K562 (cell line): ENCODE measurements around the gene HMCES. TPM values are rescaled to one million over a fixed set of nuclear protein-coding genes. Genes with fewer than 3 reads are reported as not detected.
A peak's percentile ranks its signal among the peaks of the same experiment; 100 is the strongest.

Experiments used
- CCAR2 ChIP-seq: fragments of 200-400 bp; formaldehyde crosslinking; IDR thresholded peaks from 2 replicates; pipeline ENCODE4 v1.6.1; 2017; ENCODE audit warnings: mild to moderate bottlenecking, low read depth, low read length
- CEBPG ChIP-seq, 3 experiments: fragments of 200-800 bp in 1 of 3; sonication (Bioruptor generic) in 1 of 3; sonication (generic) in 1 of 3; formaldehyde crosslinking in 1 of 3; IDR thresholded peaks in 2 of 3; conservative IDR thresholded peaks in 1 of 3; 2 replicates each; pipeline versions ENCODE4 v1.6.1 to v1.8.0; 2016 to 2022; ENCODE audit warnings: missing compliant biosample characterization in 2 of 3, missing genetic modification characterization in 2 of 3, mild to moderate bottlenecking in 1 of 3, missing genetic modification reagents in 1 of 3
- DACH1 ChIP-seq: fragments of 450-650 bp; IDR thresholded peaks from 2 replicates; pipeline ENCODE4 v1.6.1; 2018; ENCODE audit not compliant: partially characterized antibody
- FOSL1 ChIP-seq: fragments of 200-800 bp; sonication (Bioruptor generic); conservative IDR thresholded peaks from 2 replicates; pipeline ENCODE4 v1.6.1; 2016; ENCODE audit warnings: missing genetic modification characterization, missing compliant biosample characterization
- MTA2 ChIP-seq: fragments of 450-650 bp; IDR thresholded peaks from 2 replicates; pipeline ENCODE4 v1.6.1; 2016; ENCODE audit warnings: low read depth
- NFIC ChIP-seq: fragments of 450-650 bp; IDR thresholded peaks from 2 replicates; pipeline ENCODE4 v1.6.1; 2017; ENCODE audit warnings: mild to moderate bottlenecking, inconsistent platforms
- PTRF ChIP-seq: fragments of 450-650 bp; IDR thresholded peaks from 2 replicates; pipeline ENCODE4 v1.6.1; 2016; ENCODE audit warnings: mild to moderate bottlenecking, missing genetic modification characterization, missing compliant biosample characterization
- RBM39 ChIP-seq: fragments of 200-400 bp; formaldehyde crosslinking; optimal IDR thresholded peaks from 2 replicates; pipeline ENCODE3; 2018; ENCODE audit warnings: low read depth, low read length
- RNF219 ChIP-seq: fragments of 250-450 bp; sonication (Bioruptor Pico); IDR thresholded peaks from 2 replicates; pipeline ENCODE4 v1.5.0; 2022; ENCODE audit warnings: mild to moderate bottlenecking
- SMARCE1 ChIP-seq: fragments of 450-650 bp; IDR thresholded peaks from 2 replicates; pipeline ENCODE4 v1.7.1; 2016; ENCODE audit warnings: mild to moderate bottlenecking
- ZC3H11A ChIP-seq: IDR thresholded peaks from 2 replicates; pipeline ENCODE4 v1.6.1; 2012; ENCODE audit warnings: low read depth, low read length, improper control_type of control experiment
- ZKSCAN3 ChIP-seq: fragments of 250-450 bp; sonication (Bioruptor Pico); IDR thresholded peaks from 2 replicates; pipeline ENCODE4 v1.4.0; 2020
- ZNF311 ChIP-seq: fragments of 250-450 bp; sonication (Bioruptor Pico); IDR thresholded peaks from 2 replicates; pipeline ENCODE4 v1.4.0; 2020; ENCODE audit warnings: mild to moderate bottlenecking, moderate library complexity
- polyA plus RNA-seq, 8 experiments: library from polyadenylated mRNA; depleted of rRNA in 4 of 8; stranded (reverse) in 5 of 8; unstranded in 3 of 8; fragments of >200 nt; fragmentation: Nextera tagmentation in 2 of 8; fragmentation: Illumina TruSeq in 1 of 8; extraction: Ambion mirVana in 2 of 8; extraction: Trizol in 1 of 8; gene quantifications; 2 replicates each; pipeline versions ENCODE4 v1.2.1 to v1.2.3, GENCODE V29; 2011 to 2014; ENCODE audit warnings: inconsistent platforms in 1 of 8, missing spikeins in 1 of 8
- total RNA-seq, 7 experiments: library from RNA; depleted of rRNA in 6 of 7; stranded (reverse); fragments of >200 nt in 6 of 7; fragmentation: Illumina TruSeq in 2 of 7; extraction: Trizol in 2 of 7; gene quantifications; 2 replicates each; pipeline versions ENCODE4 v1.2.1 to v1.2.3, GENCODE V29; 2011 to 2021; ENCODE audit warnings: low replicate concordance in 1 of 7
- TF ChIP-seq, protein P1 (sequence below): fragments of 150-350 bp; IDR thresholded peaks from 2 replicates; pipeline ENCODE4 v1.6.1; 2014; ENCODE audit warnings: low read depth, mild to moderate bottlenecking, low read length, borderline replicate concordance
- TF ChIP-seq, protein P2 (sequence below): fragments of 450-650 bp; IDR thresholded peaks from 2 replicates; pipeline ENCODE4 v1.6.1; 2018; ENCODE audit not compliant: partially characterized antibody
- TF ChIP-seq, protein P3 (sequence below): fragments of 250-450 bp; sonication (Bioruptor Pico); IDR thresholded peaks from 2 replicates; pipeline ENCODE4 v1.9.0; 2021; ENCODE audit warnings: mild to moderate bottlenecking, inconsistent platforms

The HMCES gene
- total and polyA plus RNA-seq, 9 of the 15 experiments (the other 6 are each of a cell fraction or from before 2014, with no cell fraction given): 18.8 to 45.3 (median 24.8) TPM

GRCh38 chr3:129238945-129239705 lies 39.5 kb upstream of the HMCES start (continued):
- TF ChIP-seq, protein P1, sequence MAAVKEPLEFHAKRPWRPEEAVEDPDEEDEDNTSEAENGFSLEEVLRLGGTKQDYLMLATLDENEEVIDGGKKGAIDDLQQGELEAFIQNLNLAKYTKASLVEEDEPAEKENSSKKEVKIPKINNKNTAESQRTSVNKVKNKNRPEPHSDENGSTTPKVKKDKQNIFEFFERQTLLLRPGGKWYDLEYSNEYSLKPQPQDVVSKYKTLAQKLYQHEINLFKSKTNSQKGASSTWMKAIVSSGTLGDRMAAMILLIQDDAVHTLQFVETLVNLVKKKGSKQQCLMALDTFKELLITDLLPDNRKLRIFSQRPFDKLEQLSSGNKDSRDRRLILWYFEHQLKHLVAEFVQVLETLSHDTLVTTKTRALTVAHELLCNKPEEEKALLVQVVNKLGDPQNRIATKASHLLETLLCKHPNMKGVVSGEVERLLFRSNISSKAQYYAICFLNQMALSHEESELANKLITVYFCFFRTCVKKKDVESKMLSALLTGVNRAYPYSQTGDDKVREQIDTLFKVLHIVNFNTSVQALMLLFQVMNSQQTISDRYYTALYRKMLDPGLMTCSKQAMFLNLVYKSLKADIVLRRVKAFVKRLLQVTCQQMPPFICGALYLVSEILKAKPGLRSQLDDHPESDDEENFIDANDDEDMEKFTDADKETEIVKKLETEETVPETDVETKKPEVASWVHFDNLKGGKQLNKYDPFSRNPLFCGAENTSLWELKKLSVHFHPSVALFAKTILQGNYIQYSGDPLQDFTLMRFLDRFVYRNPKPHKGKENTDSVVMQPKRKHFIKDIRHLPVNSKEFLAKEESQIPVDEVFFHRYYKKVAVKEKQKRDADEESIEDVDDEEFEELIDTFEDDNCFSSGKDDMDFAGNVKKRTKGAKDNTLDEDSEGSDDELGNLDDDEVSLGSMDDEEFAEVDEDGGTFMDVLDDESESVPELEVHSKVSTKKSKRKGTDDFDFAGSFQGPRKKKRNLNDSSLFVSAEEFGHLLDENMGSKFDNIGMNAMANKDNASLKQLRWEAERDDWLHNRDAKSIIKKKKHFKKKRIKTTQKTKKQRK: no peak
- TF ChIP-seq DACH1: no peak
- TF ChIP-seq FOSL1 (tag): peak; percentile 45
- TF ChIP-seq MTA2: no peak
- TF ChIP-seq, protein P2, sequence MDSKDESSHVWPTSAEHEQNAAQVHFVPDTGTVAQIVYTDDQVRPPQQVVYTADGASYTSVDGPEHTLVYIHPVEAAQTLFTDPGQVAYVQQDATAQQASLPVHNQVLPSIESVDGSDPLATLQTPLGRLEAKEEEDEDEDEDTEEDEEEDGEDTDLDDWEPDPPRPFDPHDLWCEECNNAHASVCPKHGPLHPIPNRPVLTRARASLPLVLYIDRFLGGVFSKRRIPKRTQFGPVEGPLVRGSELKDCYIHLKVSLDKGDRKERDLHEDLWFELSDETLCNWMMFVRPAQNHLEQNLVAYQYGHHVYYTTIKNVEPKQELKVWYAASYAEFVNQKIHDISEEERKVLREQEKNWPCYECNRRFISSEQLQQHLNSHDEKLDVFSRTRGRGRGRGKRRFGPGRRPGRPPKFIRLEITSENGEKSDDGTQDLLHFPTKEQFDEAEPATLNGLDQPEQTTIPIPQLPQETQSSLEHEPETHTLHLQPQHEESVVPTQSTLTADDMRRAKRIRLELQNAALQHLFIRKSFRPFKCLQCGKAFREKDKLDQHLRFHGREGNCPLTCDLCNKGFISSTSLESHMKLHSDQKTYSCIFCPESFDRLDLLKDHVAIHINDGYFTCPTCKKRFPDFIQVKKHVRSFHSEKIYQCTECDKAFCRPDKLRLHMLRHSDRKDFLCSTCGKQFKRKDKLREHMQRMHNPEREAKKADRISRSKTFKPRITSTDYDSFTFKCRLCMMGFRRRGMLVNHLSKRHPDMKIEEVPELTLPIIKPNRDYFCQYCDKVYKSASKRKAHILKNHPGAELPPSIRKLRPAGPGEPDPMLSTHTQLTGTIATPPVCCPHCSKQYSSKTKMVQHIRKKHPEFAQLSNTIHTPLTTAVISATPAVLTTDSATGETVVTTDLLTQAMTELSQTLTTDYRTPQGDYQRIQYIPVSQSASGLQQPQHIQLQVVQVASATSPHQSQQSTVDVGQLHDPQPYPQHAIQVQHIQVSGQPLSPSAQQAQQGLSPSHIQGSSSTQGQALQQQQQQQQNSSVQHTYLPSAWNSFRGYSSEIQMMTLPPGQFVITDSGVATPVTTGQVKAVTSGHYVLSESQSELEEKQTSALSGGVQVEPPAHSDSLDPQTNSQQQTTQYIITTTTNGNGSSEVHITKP: no peak
- no peak for TF ChIP-seq ZKSCAN3 (CRISPR knock-in tag)
- TF ChIP-seq CCAR2: no peak
- no peak for TF ChIP-seq PTRF (tag)
- no peak for TF ChIP-seq ZNF311 (CRISPR knock-in tag)
- peak; percentile 36; the same call in 1 of the 2 replicates for TF ChIP-seq SMARCE1
- no peak for TF ChIP-seq ZC3H11A
- no peak for TF ChIP-seq RNF219 (CRISPR knock-in tag)
- no peak for TF ChIP-seq NFIC
- TF ChIP-seq, protein P3, sequence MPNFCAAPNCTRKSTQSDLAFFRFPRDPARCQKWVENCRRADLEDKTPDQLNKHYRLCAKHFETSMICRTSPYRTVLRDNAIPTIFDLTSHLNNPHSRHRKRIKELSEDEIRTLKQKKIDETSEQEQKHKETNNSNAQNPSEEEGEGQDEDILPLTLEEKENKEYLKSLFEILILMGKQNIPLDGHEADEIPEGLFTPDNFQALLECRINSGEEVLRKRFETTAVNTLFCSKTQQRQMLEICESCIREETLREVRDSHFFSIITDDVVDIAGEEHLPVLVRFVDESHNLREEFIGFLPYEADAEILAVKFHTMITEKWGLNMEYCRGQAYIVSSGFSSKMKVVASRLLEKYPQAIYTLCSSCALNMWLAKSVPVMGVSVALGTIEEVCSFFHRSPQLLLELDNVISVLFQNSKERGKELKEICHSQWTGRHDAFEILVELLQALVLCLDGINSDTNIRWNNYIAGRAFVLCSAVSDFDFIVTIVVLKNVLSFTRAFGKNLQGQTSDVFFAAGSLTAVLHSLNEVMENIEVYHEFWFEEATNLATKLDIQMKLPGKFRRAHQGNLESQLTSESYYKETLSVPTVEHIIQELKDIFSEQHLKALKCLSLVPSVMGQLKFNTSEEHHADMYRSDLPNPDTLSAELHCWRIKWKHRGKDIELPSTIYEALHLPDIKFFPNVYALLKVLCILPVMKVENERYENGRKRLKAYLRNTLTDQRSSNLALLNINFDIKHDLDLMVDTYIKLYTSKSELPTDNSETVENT (CRISPR knock-in tag): no peak
- TF ChIP-seq CEBPG (CRISPR knock-in tag; IDR thresholded peaks at IDR 0.05): peak; percentile 85
- TF ChIP-seq CEBPG (tag; conservative IDR thresholded peaks at IDR 0.05 in 1 of 2, IDR thresholded peaks at IDR 0.05 in 1 of 2): peak; percentile 88 to 91
- no peak for TF ChIP-seq RBM39
